HEK293T (cell line): ENCODE data around the gene ZBTB42.

ENCODE experiments used
- CTCF ChIA-PET: fragments of 350-600 bp; formaldehyde crosslinking; extraction: SDS; loops from one replicate; lab custom pipeline; 2021; ENCODE audit warnings: antibody characterized with exemption, inconsistent platforms; lab: Yijun Ruan, JAX
- POLR2A ChIA-PET: fragments of 350-600 bp; formaldehyde crosslinking; extraction: SDS; loops from one replicate; lab custom pipeline; 2020; ENCODE audit warnings: antibody characterized with exemption, inconsistent platforms; lab: Yijun Ruan, JAX
- DNase-seq: peaks from one replicate; pipeline ENCODE4 v3.0.0; 2012; ENCODE audit warnings: mixed read lengths; ENCODE audit errors: extremely low spot score
- ARNT ChIP-seq: fragments of 450-650 bp; IDR thresholded peaks from 2 replicates; pipeline ENCODE4 v1.6.1; 2017; ENCODE audit warnings: mild to moderate bottlenecking
- BHLHE40 ChIP-seq: fragments of 450-650 bp; IDR thresholded peaks from 2 replicates; pipeline ENCODE4 v1.6.1; 2016; ENCODE audit warnings: mild to moderate bottlenecking, moderate library complexity, borderline replicate concordance
- CTBP1 ChIP-seq: fragments of 450-650 bp; IDR thresholded peaks from 2 replicates; pipeline ENCODE4 v1.6.1; 2016; ENCODE audit warnings: borderline replicate concordance
- ELF4 ChIP-seq: fragments of 450-650 bp; IDR thresholded peaks from 2 replicates; pipeline ENCODE4 v1.6.1; 2017; ENCODE audit warnings: antibody characterized with exemption
- FOXA1 ChIP-seq: fragments of 450-650 bp; IDR thresholded peaks from 2 replicates; pipeline ENCODE4 v1.6.1; 2016; ENCODE audit warnings: mild to moderate bottlenecking
- FOXK2 ChIP-seq: fragments of 450-650 bp; IDR thresholded peaks from 2 replicates; pipeline ENCODE4 v1.6.1; 2016; ENCODE audit warnings: mild to moderate bottlenecking
- FOXM1 ChIP-seq: fragments of 450-650 bp; IDR thresholded peaks from 2 replicates; pipeline ENCODE4 v1.6.1; 2017; ENCODE audit warnings: mild to moderate bottlenecking, borderline replicate concordance
- HDGF ChIP-seq: fragments of 450-650 bp; IDR thresholded peaks from 2 replicates; pipeline ENCODE4 v1.6.1; 2017; ENCODE audit warnings: antibody characterized with exemption, borderline replicate concordance
- L3MBTL2 ChIP-seq: fragments of 450-650 bp; conservative IDR thresholded peaks from 2 replicates; pipeline ENCODE4 v1.6.1; 2016; ENCODE audit warnings: mild to moderate bottlenecking
- LEF1 ChIP-seq: fragments of 450-650 bp; IDR thresholded peaks from 2 replicates; pipeline ENCODE4 v1.6.1; 2017; ENCODE audit warnings: mild to moderate bottlenecking, borderline replicate concordance
- NFRKB ChIP-seq: fragments of 450-650 bp; IDR thresholded peaks from 2 replicates; pipeline ENCODE4 v1.6.1; 2016; ENCODE audit warnings: mild to moderate bottlenecking, moderate library complexity
- PKNOX1 ChIP-seq: fragments of 450-650 bp; IDR thresholded peaks from 2 replicates; pipeline ENCODE4 v1.6.1; 2016
- SP1 ChIP-seq: fragments of 450-650 bp; IDR thresholded peaks from 2 replicates; pipeline ENCODE4 v1.6.1; 2017
- SUZ12 ChIP-seq: fragments of 450-650 bp; IDR thresholded peaks from 2 replicates; pipeline ENCODE4 v1.6.1; 2016; ENCODE audit warnings: mild to moderate bottlenecking
- TARDBP ChIP-seq: fragments of 450-650 bp; IDR thresholded peaks from 2 replicates; pipeline ENCODE4 v1.6.1; 2016
- ZNF384 ChIP-seq: fragments of 450-650 bp; IDR thresholded peaks from 2 replicates; pipeline ENCODE4 v1.6.1; 2016

Gene ZBTB42

GRCh38 chr14:104765517-104765916, 35.4 kb upstream of the ZBTB42 start:
- no peak for DNase-seq
- TF ChIP-seq ELF4: no peak
- TF ChIP-seq ARNT: no peak
- no peak for TF ChIP-seq SP1
- TF ChIP-seq HDGF: no peak
- TF ChIP-seq FOXA1: no peak
- no peak for TF ChIP-seq BHLHE40
- ChIA-PET CTCF (interaction anchor here (0.9 kb wide), 1 partner anchor 13 kb away, joined by 4 read pairs; no protein-coding TSS in a partner anchor), POLR2A (interaction anchor here (3.8 kb wide), 1 partner anchor 13 kb away, joined by 22 read pairs; the partner anchor contains the start of gene SIVA1)

GRCh38 chr14:104766256-104766862, 34.5 kb upstream of the ZBTB42 start:
- ChIA-PET CTCF (interaction anchor here (0.9 to 1.2 kb wide), 2 partner anchors 14 to 60 kb away, joined by 4 read pairs; no protein-coding TSS in a partner anchor), POLR2A (interaction anchor here (0.7 to 1.3 kb wide), 2 partner anchors 11 to 13 kb away, joined by 3 to 7 read pairs; partner anchors contain the start of gene SIVA1)
- DNase-seq: no peak
- TF ChIP-seq L3MBTL2: no peak
- no peak for TF ChIP-seq CTBP1
- no peak for TF ChIP-seq LEF1

- no peak for DNase-seq
- TF ChIP-seq PKNOX1: no peak
- CTCF ChIA-PET: interaction anchor here (0.7 to 1.2 kb wide), 2 partner anchors 59 to 277 kb away, joined by 3 to 4 read pairs; no protein-coding TSS in a partner anchor
- POLR2A ChIA-PET: interaction anchor here (1.3 kb wide), 1 partner anchor 14 kb away, joined by 7 read pairs; the partner anchor contains the start of gene SIVA1
Measured at GRCh38 chr14:104766863-104767633, 33.9 kb upstream of the ZBTB42 start.

GRCh38 chr14:104767634-104767918, 33.3 kb upstream of the ZBTB42 start:
- TF ChIP-seq FOXA1 (no peak), LEF1 (no peak), ZNF384 (no peak), SP1 (no peak), TARDBP (no peak), ARNT (no peak), FOXK2 (no peak), NFRKB (no peak), HDGF (no peak), ELF4 (no peak), L3MBTL2 (no peak), PKNOX1 (no peak), CTBP1 (no peak), FOXM1 (no peak), BHLHE40 (no peak), SUZ12 (no peak)
- ChIA-PET CTCF (interaction anchor here (0.7 to 1.2 kb wide), 2 partner anchors 59 to 277 kb away, joined by 3 to 4 read pairs; no protein-coding TSS in a partner anchor), POLR2A (interaction anchor here (1.3 kb wide), 1 partner anchor 15 kb away, joined by 7 read pairs; the partner anchor contains the start of gene SIVA1)
- DNase-seq: no peak

- DNase-seq: peak; percentile 88
- TF ChIP-seq LEF1 (no peak), FOXM1 (no peak), CTBP1 (no peak)
- ChIA-PET POLR2A (interaction anchor here (1.1 to 3.0 kb wide), 3 partner anchors 16 to 58 kb away, joined by 6 to 18 read pairs (median 8); partner anchors contain the start of gene SIVA1), CTCF (interaction anchor here (0.7 to 1.8 kb wide), 12 partner anchors 11 to 171 kb away, joined by 3 to 15 read pairs (median 4); partner anchors contain the start of gene SIVA1)
Measured at GRCh38 chr14:104768437-104769323, 32.2 kb upstream of the ZBTB42 start.

GRCh38 chr14:104769324-104770071, 31.4 kb upstream of the ZBTB42 start:
- CTCF ChIA-PET: interaction anchor here (0.6 to 1.8 kb wide), 9 partner anchors 18 to 133 kb away, joined by 3 to 15 read pairs (median 4); partner anchors contain the start of gene SIVA1
- TF ChIP-seq FOXM1: no peak
- TF ChIP-seq NFRKB: no peak
- TF ChIP-seq FOXA1: no peak
- no peak for TF ChIP-seq SP1
- TF ChIP-seq ELF4: no peak
- TF ChIP-seq TARDBP: no peak
- no peak for TF ChIP-seq ZNF384
- no peak for TF ChIP-seq PKNOX1
- no peak for DNase-seq
- POLR2A ChIA-PET: interaction anchor here (1.0 to 3.0 kb wide), 5 partner anchors 17 to 167 kb away, joined by 3 to 18 read pairs (median 6); partner anchors contain the start of gene SIVA1
